GM12874 (cell line): ENCODE measurements around the gene MRPL27.

Experiments
- TF ChIP-seq, protein P1 (sequence below): IDR thresholded peaks from 2 replicates; pipeline ENCODE4 v1.5.1; 2011; ENCODE audit warnings: low read depth, mild to moderate bottlenecking, control low read depth, low read length, moderate library complexity; ENCODE audit not compliant: insufficient read depth

The MRPL27 gene

DNA sequence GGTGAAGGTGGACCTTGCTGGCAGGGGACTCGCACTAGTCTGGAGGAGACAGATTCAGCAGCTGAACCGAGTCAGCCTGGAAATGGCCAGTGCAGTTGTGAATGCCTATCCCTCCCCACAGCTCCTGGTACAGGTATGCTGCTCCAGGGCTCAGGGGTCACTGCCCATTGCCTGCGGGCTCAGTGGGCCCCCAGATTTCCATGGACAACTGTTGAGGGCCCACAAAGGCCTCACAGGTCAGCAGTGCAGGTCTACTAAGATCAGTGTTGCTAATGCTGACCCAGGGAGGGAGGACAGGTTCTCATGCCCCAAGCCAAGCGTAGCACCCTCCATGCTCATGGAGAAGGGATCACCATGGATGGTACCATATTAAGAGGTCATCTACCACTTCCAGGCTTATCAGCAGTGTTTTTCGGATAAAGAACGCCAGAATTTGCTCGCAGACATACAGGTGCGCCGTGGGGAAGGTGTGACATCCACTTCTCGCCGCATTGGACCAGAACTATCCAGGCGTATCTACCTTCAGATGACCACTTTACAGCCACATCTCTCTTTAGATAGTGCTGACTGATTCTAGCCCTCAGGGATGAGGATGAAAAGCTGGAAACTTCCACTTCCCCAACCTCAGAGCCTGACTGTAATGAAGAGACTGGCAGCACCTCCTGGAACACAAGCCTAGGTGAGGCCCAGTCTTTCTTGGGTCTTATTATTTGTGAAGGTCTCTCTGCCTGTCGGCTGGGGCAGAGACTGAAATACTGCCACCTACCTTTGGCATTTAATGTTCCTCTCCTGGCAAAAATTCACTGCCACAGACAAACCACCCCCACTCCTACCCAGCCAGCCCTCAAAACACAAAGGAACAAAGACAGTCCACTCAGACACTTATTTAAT is 7.6 kb upstream of the MRPL27 start:
- TF ChIP-seq, protein P1, sequence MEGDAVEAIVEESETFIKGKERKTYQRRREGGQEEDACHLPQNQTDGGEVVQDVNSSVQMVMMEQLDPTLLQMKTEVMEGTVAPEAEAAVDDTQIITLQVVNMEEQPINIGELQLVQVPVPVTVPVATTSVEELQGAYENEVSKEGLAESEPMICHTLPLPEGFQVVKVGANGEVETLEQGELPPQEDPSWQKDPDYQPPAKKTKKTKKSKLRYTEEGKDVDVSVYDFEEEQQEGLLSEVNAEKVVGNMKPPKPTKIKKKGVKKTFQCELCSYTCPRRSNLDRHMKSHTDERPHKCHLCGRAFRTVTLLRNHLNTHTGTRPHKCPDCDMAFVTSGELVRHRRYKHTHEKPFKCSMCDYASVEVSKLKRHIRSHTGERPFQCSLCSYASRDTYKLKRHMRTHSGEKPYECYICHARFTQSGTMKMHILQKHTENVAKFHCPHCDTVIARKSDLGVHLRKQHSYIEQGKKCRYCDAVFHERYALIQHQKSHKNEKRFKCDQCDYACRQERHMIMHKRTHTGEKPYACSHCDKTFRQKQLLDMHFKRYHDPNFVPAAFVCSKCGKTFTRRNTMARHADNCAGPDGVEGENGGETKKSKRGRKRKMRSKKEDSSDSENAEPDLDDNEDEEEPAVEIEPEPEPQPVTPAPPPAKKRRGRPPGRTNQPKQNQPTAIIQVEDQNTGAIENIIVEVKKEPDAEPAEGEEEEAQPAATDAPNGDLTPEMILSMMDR: 0 out of 2 replicates have a peak, but pooled peaks have one; percentile 6

DNA sequence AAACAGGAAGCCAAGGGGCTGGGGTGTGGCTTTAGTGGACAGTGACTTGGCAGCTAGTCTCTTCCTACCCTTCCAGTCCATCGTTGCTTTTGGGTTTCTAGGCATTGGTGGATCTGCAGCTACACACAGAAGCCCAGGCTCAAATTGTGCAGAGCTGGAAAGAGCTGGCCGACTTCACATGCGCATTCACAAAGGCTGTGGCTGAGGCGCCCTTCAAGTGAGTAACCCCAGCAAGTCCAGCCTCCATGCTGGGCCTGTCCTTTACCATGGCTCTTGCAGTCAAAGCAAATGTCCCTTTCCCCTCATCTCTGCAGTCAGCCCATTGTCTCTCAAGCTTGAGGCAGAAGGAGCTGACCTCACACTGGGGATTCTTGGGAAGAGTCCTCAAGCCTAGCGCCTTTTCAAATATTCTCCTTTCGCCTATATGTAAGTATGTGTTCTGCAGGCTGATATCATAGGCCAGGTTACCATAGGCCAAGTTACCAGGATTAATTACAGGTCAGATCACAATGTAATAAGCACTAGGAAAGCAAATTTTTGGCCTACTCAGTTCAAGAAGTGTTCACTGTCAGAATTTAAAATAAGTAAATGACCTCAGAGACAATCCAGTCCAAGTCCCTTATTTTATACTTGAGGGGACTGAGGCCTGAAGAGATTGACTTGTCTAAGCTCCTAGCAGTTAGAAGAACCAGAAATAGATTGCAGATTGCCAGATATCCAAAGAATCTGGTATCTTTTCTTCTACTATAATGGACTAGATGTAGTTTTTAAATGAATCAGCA is 6.6 kb upstream of the MRPL27 start:
- TF ChIP-seq, protein P1: no peak

DNA sequence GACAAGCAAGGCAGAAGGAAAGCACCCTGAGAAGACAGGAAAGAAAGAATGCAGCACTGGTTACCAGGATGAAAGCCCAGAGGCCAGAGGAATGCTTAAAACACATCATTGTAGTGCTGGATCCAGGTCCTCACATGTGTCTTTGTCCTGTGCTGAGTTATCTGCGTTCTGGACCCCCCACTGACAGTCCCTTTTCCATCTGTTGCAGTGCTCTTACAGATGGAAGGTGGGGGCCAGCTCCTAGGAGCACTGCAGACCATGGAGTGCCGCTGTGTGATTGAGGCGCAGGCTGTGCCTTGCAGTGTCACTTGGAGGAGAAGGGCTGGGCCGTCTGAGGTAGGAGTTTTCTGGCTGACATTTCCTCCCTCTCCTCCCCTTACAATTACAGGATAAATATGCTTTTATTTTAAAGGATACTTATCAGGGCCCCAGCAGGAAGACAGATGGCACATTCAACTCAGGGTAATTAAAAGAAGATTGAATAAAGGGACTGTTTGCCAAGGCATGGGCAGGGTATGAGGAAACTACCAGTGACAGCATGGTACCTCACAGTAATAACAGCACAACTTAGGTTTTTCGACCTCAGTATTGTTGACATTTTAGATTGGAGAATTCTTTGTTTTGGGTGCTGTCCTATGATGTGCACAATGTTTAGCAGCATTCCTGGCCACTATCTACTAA is 3.0 kb upstream of the MRPL27 start:
- TF ChIP-seq, protein P1: no peak

DNA sequence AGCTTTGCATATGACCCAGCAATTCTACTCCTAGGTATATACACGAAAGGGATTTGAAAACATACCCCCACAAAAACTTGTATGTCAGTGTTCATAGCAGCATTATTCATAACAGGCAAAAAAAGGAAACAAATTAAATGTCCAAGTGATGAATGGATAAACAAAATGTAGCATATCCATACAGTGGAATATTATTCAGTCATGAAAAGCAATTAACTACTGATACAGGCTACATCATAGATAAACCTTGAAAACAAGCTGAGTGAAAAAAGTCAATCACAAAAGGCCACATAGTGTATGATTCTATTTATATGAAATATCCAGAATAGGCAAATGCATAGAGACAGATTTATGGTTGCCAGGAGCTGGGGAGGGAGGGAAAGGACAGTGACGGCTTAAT is 721 bp upstream of the MRPL27 start:
- TF ChIP-seq, protein P1: no peak

DNA sequence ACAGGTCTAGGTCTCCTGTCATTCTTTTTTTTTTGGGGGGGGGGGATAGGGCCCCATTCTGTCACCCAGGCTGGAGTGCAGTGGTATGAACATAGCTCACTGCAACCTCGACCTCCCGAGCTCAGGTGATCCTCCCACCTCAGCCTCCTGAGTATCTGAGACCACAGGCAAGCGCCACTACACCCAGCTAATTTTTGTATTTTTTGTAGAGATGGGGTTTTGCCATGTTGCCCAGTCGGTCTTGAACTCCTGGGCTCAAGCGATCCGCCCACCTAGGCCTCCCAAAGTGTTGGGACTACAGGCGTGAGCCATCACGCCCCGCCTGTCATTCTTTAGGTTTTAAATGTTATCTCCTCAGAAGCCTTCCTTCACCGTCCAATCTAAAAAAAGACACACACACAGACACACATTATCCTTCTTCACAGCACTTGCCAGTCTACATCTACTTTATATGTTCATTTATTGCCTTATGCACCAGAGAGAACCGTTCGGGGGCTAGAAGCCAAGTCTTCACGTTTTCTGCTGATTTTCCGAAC is 694 bp downstream of the MRPL27 start:
- TF ChIP-seq, protein P1: no peak

DNA sequence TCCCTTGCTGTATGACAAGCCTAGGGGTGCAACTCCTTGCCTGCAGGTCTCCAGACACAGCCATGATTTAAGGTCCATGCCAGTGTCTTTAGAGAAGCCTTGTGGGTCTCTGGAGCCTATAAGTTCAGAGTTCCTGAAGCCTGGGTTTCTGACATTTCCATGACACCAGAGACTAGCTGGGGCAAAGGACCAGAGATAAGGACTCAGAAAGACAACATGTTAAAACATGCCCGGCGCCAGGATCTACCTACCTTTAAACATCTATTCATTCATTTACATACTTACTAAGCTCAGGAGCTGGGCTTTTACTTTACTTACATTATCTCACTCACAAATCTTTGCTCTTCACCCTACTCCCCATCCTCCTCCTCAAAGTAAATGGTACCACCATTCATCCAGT is 1.5 kb downstream of the MRPL27 start:
- TF ChIP-seq, protein P1: no peak

DNA sequence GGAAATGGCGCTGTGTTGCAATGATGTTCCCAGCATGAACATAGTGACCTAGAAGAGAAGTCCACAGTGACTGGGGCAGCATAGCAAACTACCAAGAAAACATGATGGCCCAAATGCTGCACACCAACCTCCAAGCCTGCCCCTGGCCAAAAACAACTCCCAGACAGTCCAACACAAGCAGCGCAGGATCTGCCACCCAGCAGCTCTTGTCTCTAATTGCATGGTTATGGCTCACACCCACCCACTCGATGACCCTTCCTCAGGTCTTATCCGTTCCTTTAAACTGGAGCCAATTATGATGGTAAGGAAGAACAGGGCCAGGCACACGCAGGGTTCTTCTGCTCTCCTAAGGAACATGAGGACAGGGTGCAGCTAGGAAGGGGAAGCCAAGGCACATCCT is 2.9 kb downstream of the MRPL27 start:
- TF ChIP-seq, protein P1: no peak
